ENCODE data around the gene ERC2. TPM values are rescaled to one million over a fixed set of nuclear protein-coding genes. Genes with fewer than 3 reads are reported as not detected.

The ERC2 gene
- total and polyA plus RNA-seq, 2 of the 8 experiments (the other 6 are each of a cell fraction or from before 2014, with no cell fraction given), result 16.4 to 22.8 TPM

- Histone ChIP-seq H4K5ac (ENCODE audit: insufficient read length, low read depth, low read length) (no peak overlapping the region), H3K4ac (replicated peaks; ENCODE audit: insufficient read length, low read depth, low read length) (no peak overlapping the region), H3K27me3 (replicated peaks in 1 of 4; ENCODE audit: control insufficient read depth in 3 of 4, extremely low read depth in 1 of 4, insufficient read depth in 3 of 4, low read length in 3 of 4) (no peaks in the 10 kb centered on the region), H3K9me3 (ENCODE audit: insufficient read depth in 2 of 2, low read depth in 1 of 2, low read length in 1 of 2) (no peaks in the 10 kb centered on the region), H3K23me2 (ENCODE audit: low read depth, low read length) (no peaks in the 10 kb centered on the region), H3K4me1 (replicated peaks in 1 of 4; ENCODE audit: control insufficient read depth in 3 of 4, insufficient read depth in 4 of 4, low read length in 3 of 4) (peaks cover 5 to 13% (median 9%) of the 10 kb centered on the region in 4 experiments), H2BK15ac (ENCODE audit: low read length) (no peak overlapping the region), H3K79me2 (ENCODE audit: control insufficient read depth in 1 of 2, insufficient read depth in 2 of 2, low read length in 2 of 2) (no peaks in the 10 kb centered on the region), H2BK20ac (ENCODE audit: low read length) (no peak overlapping the region), H3K23ac (ENCODE audit: insufficient read length) (no peak overlapping the region), H3K9ac (replicated peaks in 1 of 4; ENCODE audit: extremely low read depth in 1 of 4, low read depth in 3 of 4, low read length in 3 of 4) (no peak overlapping the region), H3K56ac (replicated peaks; ENCODE audit: insufficient read length, low read depth, low read length) (no peak overlapping the region), H2BK5ac (ENCODE audit: low read depth, low read length) (no peak overlapping the region), H3K4me2 (ENCODE audit: insufficient read depth in 1 of 2, low read depth in 2 of 2, low read length in 2 of 2) (no peak overlapping the region), H4K8ac (ENCODE audit: extremely low read depth, insufficient read depth, low read length) (no peak overlapping the region), H2BK12ac (ENCODE audit: low read depth, low read length) (no peak overlapping the region), H3K4me3 (ENCODE audit: extremely low read depth in 1 of 4, insufficient read depth in 2 of 4, low read depth in 3 of 4, low read length in 4 of 4) (no peak overlapping the region), H3K36me3 (ENCODE audit: control insufficient read depth in 2 of 4, insufficient read depth in 4 of 4, low read length in 3 of 4) (no peaks in the 10 kb centered on the region), H4K91ac (replicated peaks; ENCODE audit: insufficient read length, low read length) (no peak overlapping the region), H3K18ac (ENCODE audit: extremely low read depth, low read length) (no peak overlapping the region), H2AFZ (ENCODE audit: low read length) (no peak overlapping the region), H4K20me1 (replicated peaks in 1 of 2; ENCODE audit: control insufficient read depth in 1 of 2, insufficient read depth in 2 of 2, low read length in 2 of 2) (no peaks in the 10 kb centered on the region), H2BK120ac (replicated peaks; ENCODE audit: low read depth, low read length) (no peak overlapping the region), H3K27ac (ENCODE audit: low read depth, low read length) (no peak overlapping the region), H3K79me1 (ENCODE audit: low read depth, low read length) (no peaks in the 10 kb centered on the region), H2AK5ac (ENCODE audit: low read depth, low read length) (no peak overlapping the region), H3K14ac (ENCODE audit: insufficient read length) (no peak overlapping the region)
- ChIA-PET CTCF (ENCODE audit: partially characterized antibody) (interaction anchor here (1.3 kb wide), 2 partner anchors 56 to 192 kb away, joined by 3 to 6 read pairs; no protein-coding TSS in a partner anchor), POLR2A (ENCODE audit: partially characterized antibody) (no interaction called here)
- WGBS, 2 experiments (ENCODE audit: extremely low coverage in 1 of 2, insufficient coverage in 1 of 2, insufficient read length in 1 of 2, insufficient replicate concordance in 2 of 2, low coverage in 1 of 2, low lambda C conversion rate in 2 of 2, missing lambda C conversion rate in 1 of 2), result 94% methylated on average over 2 of the region's 2 CpGs; no CpG with 5 or more reads in 1 of the 2 experiments
- FAIRE-seq, result no peak
- no peak for DNase-seq (ENCODE audit: low read depth in 1 of 2, low spot score in 2 of 2)
- TF ChIP-seq SIX5 (IDR thresholded peaks at IDR 0.05; ENCODE audit: low read depth, low read length) (no peak), GTF2F1 (IDR thresholded peaks at IDR 0.05; ENCODE audit: borderline replicate concordance, low read depth, low read length) (no peak), RBBP5 (IDR thresholded peaks at IDR 0.05; ENCODE audit: borderline replicate concordance, low read depth, low read length) (no peak), PHF8 (conservative IDR thresholded peaks at IDR 0.05; ENCODE audit: low read depth, low read length) (no peak), BCL11A (IDR thresholded peaks at IDR 0.05; ENCODE audit: low read depth in 2 of 2, low read length in 2 of 2) (no peak), CHD2 (IDR thresholded peaks at IDR 0.05; ENCODE audit: low read length) (no peak), KDM4A (IDR thresholded peaks at IDR 0.05; ENCODE audit: low read depth, low read length, severe bottlenecking) (no peak), GABPA (IDR thresholded peaks at IDR 0.05; ENCODE audit: borderline replicate concordance, insufficient read depth, low read length) (no peak)
- TF ChIP-seq, protein P1, sequence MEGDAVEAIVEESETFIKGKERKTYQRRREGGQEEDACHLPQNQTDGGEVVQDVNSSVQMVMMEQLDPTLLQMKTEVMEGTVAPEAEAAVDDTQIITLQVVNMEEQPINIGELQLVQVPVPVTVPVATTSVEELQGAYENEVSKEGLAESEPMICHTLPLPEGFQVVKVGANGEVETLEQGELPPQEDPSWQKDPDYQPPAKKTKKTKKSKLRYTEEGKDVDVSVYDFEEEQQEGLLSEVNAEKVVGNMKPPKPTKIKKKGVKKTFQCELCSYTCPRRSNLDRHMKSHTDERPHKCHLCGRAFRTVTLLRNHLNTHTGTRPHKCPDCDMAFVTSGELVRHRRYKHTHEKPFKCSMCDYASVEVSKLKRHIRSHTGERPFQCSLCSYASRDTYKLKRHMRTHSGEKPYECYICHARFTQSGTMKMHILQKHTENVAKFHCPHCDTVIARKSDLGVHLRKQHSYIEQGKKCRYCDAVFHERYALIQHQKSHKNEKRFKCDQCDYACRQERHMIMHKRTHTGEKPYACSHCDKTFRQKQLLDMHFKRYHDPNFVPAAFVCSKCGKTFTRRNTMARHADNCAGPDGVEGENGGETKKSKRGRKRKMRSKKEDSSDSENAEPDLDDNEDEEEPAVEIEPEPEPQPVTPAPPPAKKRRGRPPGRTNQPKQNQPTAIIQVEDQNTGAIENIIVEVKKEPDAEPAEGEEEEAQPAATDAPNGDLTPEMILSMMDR (IDR thresholded peaks at IDR 0.05; ENCODE audit: control extremely low read depth in 1 of 3, insufficient read depth in 1 of 3, low read depth in 1 of 3, low read length in 3 of 3), result no peak
These were observed 872.1 kb downstream of the ERC2 start for GRCh38 chr3:55596212-55596611.

Measured in H1 (cell line).